Neural crest cell (in vitro differentiated cells): ENCODE data around the gene PRKCA. TPM values are rescaled to one million over a fixed set of nuclear protein-coding genes. Genes with fewer than 3 reads are reported as not detected.
"Not testable (repeated sequence)": the region's sequence is repeated elsewhere in the genome, so short reads cannot be mapped to it uniquely, and the experiment has no call there.

ENCODE experiments used
- DNase-seq: peaks from one replicate; pipeline ENCODE4 v3.0.0; 2021; ENCODE audit warnings: low read depth, mixed read lengths, low spot score
- H3K27ac Mint-ChIP-seq: one replicate; pipeline ENCODE4 v1.8.0; 2021; ENCODE audit warnings: mild to moderate bottlenecking, mixed read lengths; ENCODE audit not compliant: unreplicated experiment
- H3K27me3 Mint-ChIP-seq: 2 replicates; pipeline ENCODE4 v1.8.0; 2021; ENCODE audit warnings: low read depth, mild to moderate bottlenecking, mixed read lengths
- H3K36me3 Mint-ChIP-seq: 2 replicates; pipeline ENCODE4 v1.8.0; 2021; ENCODE audit warnings: low read depth, mild to moderate bottlenecking, mixed read lengths
- H3K4me1 Mint-ChIP-seq: 2 replicates; pipeline ENCODE4 v1.8.0; 2021; ENCODE audit warnings: mixed read lengths
- H3K4me3 Mint-ChIP-seq: one replicate; pipeline ENCODE4 v1.8.0; 2021; ENCODE audit warnings: mild to moderate bottlenecking, mixed read lengths
- H3K9me3 Mint-ChIP-seq: 2 replicates; pipeline ENCODE4 v1.8.0; 2021; ENCODE audit warnings: mixed read lengths
- total RNA-seq: library from RNA; stranded (reverse); gene quantifications from 2 replicates; pipeline ENCODE4 v1.2.1, GENCODE V29; 2021
- TF ChIP-seq, protein P1 (sequence below): fragments of 200-600 bp; sonication (generic); conservative IDR thresholded peaks from 2 replicates; pipeline ENCODE4 v1.5.0; 2021; ENCODE audit warnings: antibody characterized with exemption, mild to moderate bottlenecking

The PRKCA gene
- total RNA-seq, 1 donor from 2014 or later, result 22.7 TPM

- TF ChIP-seq, protein P1, sequence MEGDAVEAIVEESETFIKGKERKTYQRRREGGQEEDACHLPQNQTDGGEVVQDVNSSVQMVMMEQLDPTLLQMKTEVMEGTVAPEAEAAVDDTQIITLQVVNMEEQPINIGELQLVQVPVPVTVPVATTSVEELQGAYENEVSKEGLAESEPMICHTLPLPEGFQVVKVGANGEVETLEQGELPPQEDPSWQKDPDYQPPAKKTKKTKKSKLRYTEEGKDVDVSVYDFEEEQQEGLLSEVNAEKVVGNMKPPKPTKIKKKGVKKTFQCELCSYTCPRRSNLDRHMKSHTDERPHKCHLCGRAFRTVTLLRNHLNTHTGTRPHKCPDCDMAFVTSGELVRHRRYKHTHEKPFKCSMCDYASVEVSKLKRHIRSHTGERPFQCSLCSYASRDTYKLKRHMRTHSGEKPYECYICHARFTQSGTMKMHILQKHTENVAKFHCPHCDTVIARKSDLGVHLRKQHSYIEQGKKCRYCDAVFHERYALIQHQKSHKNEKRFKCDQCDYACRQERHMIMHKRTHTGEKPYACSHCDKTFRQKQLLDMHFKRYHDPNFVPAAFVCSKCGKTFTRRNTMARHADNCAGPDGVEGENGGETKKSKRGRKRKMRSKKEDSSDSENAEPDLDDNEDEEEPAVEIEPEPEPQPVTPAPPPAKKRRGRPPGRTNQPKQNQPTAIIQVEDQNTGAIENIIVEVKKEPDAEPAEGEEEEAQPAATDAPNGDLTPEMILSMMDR, result no peak
- H3K27me3 Mint-ChIP-seq, result no peaks in the 10 kb centered on the region
- H3K9me3 Mint-ChIP-seq, result no peaks in the 10 kb centered on the region
- H3K4me1 Mint-ChIP-seq, result peaks cover 23% of the 10 kb centered on the region
- no peak overlapping the region for H3K27ac Mint-ChIP-seq
- no peaks in the 10 kb centered on the region for H3K36me3 Mint-ChIP-seq
- DNase-seq, result no peak
- H3K4me3 Mint-ChIP-seq, result no peak overlapping the region
These were observed 47.3 kb downstream of the PRKCA start for GRCh38 chr17:66349521-66350254.

- H3K4me1 Mint-ChIP-seq, result peaks cover 14% of the 10 kb centered on the region
- DNase-seq, H3K4me3 Mint-ChIP-seq, H3K27ac Mint-ChIP-seq, H3K36me3 Mint-ChIP-seq, H3K9me3 Mint-ChIP-seq, H3K27me3 Mint-ChIP-seq: not testable (repeated sequence)
These were observed 48.2 kb downstream of the PRKCA start for GRCh38 chr17:66350576-66350975.

- Mint-ChIP-seq H3K9me3 (no peaks in the 10 kb centered on the region), H3K27ac (peak overlapping the region; percentile 46), H3K27me3 (no peaks in the 10 kb centered on the region), H3K4me3 (no peak overlapping the region), H3K36me3 (no peaks in the 10 kb centered on the region), H3K4me1 (peaks cover 14% of the 10 kb centered on the region)
- TF ChIP-seq, protein P1, result no peak
- DNase-seq, result no peak
These were observed 48.6 kb downstream of the PRKCA start for GRCh38 chr17:66351033-66351432.

GRCh38 chr17:66351701-66352100 lies 49.3 kb downstream of the PRKCA start:
- TF ChIP-seq, protein P1, result no peak
- no peak overlapping the region for H3K27ac Mint-ChIP-seq
- no peaks in the 10 kb centered on the region for H3K27me3 Mint-ChIP-seq
- H3K36me3 Mint-ChIP-seq, result no peaks in the 10 kb centered on the region
- DNase-seq, result no peak
- no peaks in the 10 kb centered on the region for H3K9me3 Mint-ChIP-seq
- H3K4me1 Mint-ChIP-seq, result peaks cover 14% of the 10 kb centered on the region
- H3K4me3 Mint-ChIP-seq, result no peak overlapping the region

DNA sequence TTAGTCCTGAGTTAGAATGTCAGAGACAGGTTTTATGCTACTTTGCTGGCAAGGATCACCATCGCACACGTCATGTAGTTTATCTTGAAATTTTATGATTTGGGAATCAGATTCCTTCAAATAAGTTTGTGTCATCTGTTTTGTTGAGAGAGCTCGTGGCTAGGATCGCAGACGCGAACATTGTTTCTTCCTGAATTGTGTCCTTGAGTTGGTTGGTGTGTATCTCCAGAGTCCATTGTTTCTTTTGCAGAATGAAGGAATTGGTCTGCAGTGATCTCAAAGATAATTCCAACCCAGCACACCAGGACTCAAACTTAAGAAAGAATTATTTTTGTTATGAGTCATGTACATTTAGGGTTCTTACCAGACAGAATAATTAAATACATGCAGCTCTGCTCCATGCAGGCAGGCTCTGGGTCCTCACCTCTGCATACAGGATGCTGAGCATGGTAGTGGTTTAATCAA lies 51.6 kb downstream of the PRKCA start:
- H3K27me3 Mint-ChIP-seq, result no peaks in the 10 kb centered on the region
- no peak overlapping the region for H3K4me3 Mint-ChIP-seq
- H3K27ac Mint-ChIP-seq, result no peak overlapping the region

GRCh38 chr17:66354472-66354871 lies 52.1 kb downstream of the PRKCA start:
- no peak for DNase-seq
- Mint-ChIP-seq H3K36me3 (no peaks in the 10 kb centered on the region), H3K27ac (no peak overlapping the region), H3K4me1 (no peaks in the 10 kb centered on the region), H3K27me3 (no peaks in the 10 kb centered on the region), H3K4me3 (no peak overlapping the region), H3K9me3 (no peaks in the 10 kb centered on the region)
- TF ChIP-seq, protein P1, result no peak

More for the DNA sequence above, 51.6 kb downstream of the PRKCA start:
- DNase-seq, result no peak
- TF ChIP-seq, protein P1, result no peak
- H3K36me3 Mint-ChIP-seq, result no peaks in the 10 kb centered on the region
- peaks cover 3% of the 10 kb centered on the region for H3K4me1 Mint-ChIP-seq
- no peaks in the 10 kb centered on the region for H3K9me3 Mint-ChIP-seq
